GM19240 (cell line): ENCODE measurements around the gene GALNT10.
"Not testable (repeated sequence)": the region's sequence is repeated elsewhere in the genome, so short reads cannot be mapped to it uniquely, and the experiment has no call there.

Source experiments
- DNase-seq: peaks from one replicate; pipeline ENCODE4 v3.0.0; 2011; ENCODE audit warnings: low spot score; ENCODE audit not compliant: insufficient read length

GALNT10 gene

GRCh38 chr5:154351141-154351540 lies 160.6 kb downstream of the GALNT10 start:
- no peak for DNase-seq

GRCh38 chr5:154351566-154351965 lies 161.0 kb downstream of the GALNT10 start:
- no peak for DNase-seq

DNA sequence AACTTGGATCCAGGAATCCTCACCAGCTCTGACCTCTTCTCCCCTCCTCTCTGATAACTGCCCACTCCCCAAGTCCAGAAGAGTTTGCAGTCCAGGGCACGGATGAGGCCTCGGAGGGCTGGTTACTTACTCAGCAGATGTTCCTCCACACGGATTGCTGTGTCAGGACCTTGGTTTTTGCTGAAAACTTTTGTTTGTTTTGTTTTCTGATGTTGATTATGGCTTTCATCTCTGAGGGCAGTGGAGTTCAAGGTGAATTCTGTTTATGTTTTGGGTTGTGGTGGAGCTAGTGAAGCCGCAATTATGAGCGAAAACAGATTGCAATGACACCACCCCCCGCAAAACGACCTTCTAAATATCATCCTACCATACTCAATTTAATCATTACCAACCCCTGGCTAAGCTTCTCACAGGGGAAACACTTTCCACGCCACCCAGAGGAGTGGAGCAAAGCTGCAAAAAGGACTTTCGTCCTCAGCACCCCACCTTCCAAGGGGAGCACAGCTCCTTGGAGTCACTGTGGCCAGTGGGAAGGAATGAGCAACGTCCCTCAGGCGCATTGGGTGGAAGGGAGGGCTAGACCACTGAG lies 162.5 kb downstream of the GALNT10 start:
- DNase-seq, result no peak

DNA sequence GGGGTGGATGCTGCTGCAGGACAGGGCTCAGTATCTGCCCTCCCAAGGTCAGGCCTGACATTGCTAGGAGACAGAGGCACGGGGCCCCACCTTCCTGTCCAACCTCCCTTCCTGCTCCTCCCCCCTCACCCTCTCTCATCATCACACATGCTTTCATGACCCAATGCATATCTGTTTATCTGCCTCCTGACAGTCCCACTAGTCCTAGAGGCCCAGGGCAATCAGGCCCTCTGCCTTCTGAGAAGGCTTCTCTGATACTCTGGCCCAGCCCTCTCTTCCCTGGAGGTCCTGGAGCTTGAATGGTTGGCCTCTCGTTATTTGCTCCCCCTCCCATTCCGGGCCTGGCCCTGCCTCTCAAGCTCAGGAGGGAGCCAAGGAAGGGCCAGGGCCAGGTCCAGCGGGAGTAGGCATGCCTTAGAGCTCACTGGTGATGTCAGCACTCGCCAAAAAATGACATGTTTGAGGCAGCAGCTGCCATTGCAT lies 164.6 kb downstream of the GALNT10 start:
- DNase-seq, result no peak

DNA sequence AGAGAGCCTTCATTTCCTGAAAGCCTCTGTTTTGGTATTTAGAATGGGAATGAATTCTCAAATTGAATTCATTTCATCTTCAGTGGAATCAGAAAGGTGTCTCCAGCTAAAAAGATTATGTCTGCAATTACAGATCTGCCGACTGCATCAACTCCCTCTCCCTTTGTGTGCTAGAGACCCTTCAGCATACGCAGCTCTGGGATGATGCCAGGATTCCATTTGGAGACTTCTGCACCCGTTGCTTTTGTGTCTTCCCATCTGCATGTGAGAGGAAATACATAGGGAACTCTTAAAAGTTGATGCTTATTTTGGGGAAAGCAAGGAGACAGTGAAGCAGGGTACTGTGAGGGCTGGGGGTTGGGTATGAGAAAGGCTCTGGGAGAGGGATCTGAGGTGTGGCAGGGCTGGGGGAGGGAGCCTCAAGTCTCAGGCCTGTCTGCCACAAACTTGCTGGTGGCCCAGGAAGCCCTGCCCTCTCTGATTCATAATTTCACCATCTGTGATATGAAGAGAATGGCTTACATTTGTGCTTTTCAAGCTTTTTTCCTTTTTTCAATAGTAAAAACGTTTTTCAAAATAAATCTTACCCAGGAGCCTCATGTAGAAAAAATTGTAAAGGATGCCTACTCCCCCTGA lies 165.6 kb downstream of the GALNT10 start:
- DNase-seq, result no peak

DNA sequence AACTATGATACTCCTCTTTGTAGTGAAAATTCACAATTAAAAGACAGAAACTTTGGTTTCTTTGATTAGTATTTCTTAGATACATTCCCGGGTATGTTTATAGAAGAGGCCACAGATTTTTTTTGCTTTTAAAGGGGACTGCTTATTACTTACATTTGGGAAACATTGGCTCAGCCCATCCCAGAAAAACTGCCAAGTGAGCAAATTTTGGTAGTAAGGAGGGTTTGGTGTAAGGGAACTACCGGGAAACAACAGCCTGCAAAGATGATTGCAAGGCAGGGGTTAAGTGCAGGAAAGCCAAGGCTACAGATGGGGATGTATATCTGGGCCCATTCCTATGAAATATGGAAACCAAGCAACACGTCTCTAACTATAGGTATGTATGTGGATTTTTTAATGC lies 166.4 kb downstream of the GALNT10 start:
- DNase-seq, result no peak

GRCh38 chr5:154358516-154359220 lies 168.1 kb downstream of the GALNT10 start:
- DNase-seq, result no peak

GRCh38 chr5:154359221-154359573 lies 168.7 kb downstream of the GALNT10 start:
- no peak for DNase-seq

DNA sequence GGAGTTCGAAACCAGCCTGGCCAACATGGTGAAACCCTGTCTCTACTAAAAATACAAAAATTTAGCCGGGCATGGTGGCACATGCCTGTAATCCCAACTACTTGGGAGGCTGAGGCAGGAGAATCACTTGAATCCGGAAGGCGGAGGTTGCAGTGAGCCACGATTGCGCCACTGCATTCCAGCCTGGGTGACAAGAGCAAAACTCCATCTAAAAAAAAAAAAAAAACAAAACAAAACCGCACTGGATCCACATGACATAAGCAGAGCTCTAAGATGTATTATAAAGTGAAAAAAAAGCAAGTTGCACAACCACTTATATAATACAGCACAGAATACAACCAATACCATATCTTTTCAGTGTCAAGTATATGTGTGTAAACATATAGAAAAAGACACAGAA lies 169.7 kb downstream of the GALNT10 start:
- not testable (repeated sequence) for DNase-seq

DNA sequence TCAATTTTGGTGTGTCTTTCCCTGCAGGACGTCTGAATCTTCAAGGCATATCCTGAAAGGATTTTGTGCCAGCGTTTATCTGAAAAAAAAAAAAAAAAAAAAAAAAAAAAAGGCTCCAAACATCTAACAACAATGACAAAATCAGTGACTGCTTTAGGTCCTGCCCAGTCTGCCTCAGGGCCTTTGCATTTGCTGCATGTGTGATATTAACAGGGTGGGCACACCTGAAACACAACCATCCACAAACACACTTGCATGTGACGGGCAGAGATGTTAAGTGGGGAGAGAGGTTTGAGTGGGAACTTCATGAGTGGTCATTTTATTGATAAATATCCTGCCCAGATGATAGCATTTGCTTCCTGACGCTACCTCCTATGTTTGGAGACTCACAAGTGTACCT lies 172.9 kb downstream of the GALNT10 start:
- DNase-seq, result no peak

GRCh38 chr5:154364771-154365170 lies 174.2 kb downstream of the GALNT10 start:
- no peak for DNase-seq

DNA sequence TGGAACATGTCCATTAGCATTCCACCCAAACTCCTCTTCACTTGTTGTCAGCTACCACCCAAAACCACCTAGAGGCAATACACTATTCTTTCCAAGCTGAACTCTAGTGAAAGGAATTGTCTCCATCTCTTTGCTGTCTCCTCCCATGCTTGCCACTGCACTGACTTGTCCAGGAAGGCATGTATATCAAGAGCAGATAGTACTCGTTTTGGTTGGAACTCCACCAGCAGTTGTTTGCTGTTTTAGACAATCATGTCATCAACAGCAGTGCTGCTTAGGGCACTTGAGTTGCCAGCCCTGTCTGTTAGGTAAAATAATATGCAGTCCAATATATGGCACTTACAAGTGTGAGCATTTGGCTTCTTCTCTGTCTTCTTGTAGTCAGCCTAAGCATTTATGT lies 175.3 kb downstream of the GALNT10 start:
- no peak for DNase-seq

GRCh38 chr5:154366353-154366752 lies 175.8 kb downstream of the GALNT10 start:
- DNase-seq, result no peak

- no peak for DNase-seq
These were observed 176.6 kb downstream of the GALNT10 start for GRCh38 chr5:154367101-154367500.

DNA sequence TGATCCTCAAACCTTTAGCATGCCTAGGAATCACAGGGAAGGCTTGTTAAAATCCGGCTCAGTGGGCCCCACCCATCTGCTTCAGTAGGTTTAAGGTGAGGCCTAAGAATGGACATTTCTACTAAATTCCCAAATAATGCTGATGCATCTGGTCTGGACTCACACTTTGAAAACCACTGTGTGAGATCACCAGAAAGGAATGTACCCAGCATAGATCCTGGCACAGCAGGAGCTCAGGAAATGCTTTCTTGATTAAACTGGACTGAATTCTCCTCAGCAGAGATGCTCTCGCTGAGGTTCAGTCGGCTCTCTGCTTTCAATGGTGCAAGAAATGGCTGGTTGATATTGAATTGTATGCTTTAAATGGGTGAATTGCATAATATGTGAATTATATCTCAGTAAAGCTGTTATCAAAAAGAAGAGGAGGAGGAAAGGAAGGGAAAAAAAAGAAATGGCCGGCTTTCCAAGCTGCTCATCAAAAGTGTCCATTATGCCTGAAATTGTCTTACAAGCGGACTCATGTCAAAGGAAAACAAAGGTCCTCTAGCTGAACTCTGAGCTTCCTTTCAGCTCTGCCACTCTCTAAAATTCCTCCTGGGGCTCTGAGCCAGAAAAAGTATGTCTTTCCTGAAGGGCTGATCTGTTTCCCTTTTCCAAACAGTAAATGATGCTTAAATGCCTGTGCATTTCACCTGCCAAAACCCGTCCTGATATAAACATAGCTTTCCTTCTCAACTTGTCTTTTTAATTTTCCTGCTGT lies 177.7 kb downstream of the GALNT10 start:
- no peak for DNase-seq

- no peak for DNase-seq
These were observed 179.1 kb downstream of the GALNT10 start for GRCh38 chr5:154369682-154370081.

DNA sequence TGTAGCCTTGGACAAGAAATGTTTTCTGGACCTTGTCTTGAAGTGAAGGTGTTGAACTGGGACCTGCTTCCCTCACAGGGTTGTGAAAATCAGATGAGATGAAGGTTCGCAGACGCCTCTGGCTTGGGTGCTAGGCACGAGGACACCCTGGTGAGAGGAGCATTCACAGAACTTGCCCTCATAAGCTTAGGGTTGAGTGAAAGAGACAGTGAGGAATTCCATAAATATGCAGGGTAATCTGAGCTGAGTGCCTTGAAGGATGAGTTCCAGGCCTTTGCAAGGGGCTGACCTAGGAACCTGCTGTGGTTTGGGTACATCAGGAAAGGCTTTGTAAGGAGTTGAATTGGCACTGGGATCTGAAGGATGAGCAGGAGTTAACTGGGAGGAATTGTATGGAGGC lies 179.6 kb downstream of the GALNT10 start:
- no peak for DNase-seq

DNA sequence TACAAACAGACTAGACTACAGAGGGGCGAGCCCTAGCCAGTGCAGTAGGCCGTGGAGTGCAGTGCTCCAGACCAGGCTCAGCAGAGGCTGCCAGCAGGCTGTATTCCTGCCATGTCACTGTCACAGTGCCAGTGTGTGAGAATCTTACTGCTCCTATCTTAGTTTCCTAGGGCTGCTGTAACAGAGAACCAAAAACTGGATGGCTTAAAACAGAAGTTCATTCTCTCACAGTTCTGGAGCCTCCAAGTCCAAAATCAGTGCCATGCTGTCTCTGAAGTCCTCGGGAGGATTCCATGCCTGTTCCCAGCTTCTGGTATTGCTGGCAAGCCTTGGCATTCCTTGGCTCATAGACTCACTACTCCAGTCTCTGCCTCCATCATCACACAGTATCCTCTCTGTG lies 180.3 kb downstream of the GALNT10 start:
- no peak for DNase-seq

GRCh38 chr5:154371687-154372086 lies 181.2 kb downstream of the GALNT10 start:
- DNase-seq, result no peak

DNA sequence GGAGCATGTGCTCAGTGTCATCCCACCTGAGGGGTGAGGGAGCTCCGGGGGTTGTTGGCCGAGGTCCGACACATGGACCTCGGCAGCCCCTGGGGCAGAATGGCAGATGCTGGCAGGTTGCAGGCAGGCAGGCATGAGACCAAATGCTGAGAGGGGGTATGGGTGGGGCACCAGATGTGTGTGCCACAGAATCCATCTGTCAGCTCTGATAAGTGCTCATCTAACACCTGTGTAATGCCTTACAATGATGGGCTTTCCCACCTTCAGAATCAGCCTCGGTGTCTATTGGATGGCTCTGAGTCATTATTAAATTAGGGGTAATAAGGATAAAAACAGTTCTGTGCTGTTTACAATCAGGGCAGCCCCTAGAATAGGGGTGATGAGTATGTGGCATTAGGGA lies 182.1 kb downstream of the GALNT10 start:
- DNase-seq, result no peak

DNA sequence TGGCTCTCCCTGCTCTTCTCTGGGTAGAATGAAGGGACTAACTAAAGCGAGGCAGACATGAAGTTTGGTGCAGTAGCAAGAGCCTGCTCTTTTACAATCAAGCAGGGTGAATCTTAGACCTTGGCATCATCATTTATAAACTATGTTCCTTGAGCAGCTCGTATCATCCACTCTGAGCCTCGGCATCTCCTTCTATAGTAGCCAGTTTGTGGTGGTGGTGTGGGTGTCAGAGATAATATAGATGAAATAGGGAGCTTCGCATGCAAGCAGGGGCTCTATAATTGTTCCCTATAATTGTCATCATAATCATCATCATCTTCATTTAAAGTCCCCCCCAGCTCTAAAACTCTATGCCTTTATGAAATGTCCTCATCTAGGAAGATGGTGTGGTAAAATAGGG lies 182.8 kb downstream of the GALNT10 start:
- DNase-seq, result no peak

GRCh38 chr5:154373729-154374179 lies 183.2 kb downstream of the GALNT10 start:
- no peak for DNase-seq
